Smooth muscle cell (in vitro differentiated cells): ENCODE results near the gene OSBPL9. TPM values are rescaled to one million over a fixed set of nuclear protein-coding genes. Genes with fewer than 3 reads are reported as not detected.

ENCODE experiments used
- DNase-seq: peaks from one replicate; lab custom pipeline; 2025; ENCODE audit not compliant: unreplicated experiment; lab: John Stamatoyannopoulos, UW
- H2AFZ ChIP-seq: fragments of 200-600 bp; sonication (generic); 2 replicates; pipeline ENCODE4 v1.6.0; 2016; ENCODE audit warnings: antibody characterized with exemption, low read depth, mild to moderate bottlenecking
- H3F3A ChIP-seq: fragments of 200-600 bp; sonication (generic); 2 replicates; pipeline ENCODE4 v1.6.0; 2017; ENCODE audit warnings: antibody characterized with exemption, low read depth
- H3K27ac ChIP-seq: fragments of 200-600 bp; sonication (generic); 2 replicates; pipeline ENCODE4 v1.5.1; 2016; ENCODE audit warnings: low read depth, mild to moderate bottlenecking
- H3K27me3 ChIP-seq: fragments of 200-600 bp; sonication (generic); 2 replicates; pipeline ENCODE4 v1.6.1; 2016; ENCODE audit warnings: low read depth, mild to moderate bottlenecking
- H3K36me3 ChIP-seq: fragments of 200-600 bp; sonication (generic); 2 replicates; pipeline ENCODE4 v1.5.1; 2016; ENCODE audit warnings: low read depth
- H3K4me1 ChIP-seq: fragments of 200-600 bp; sonication (generic); 2 replicates; pipeline ENCODE4 v1.5.1; 2016; ENCODE audit warnings: low read depth
- H3K4me2 ChIP-seq: fragments of 200-600 bp; sonication (generic); 2 replicates; pipeline ENCODE4 v1.6.0; 2016; ENCODE audit warnings: mild to moderate bottlenecking
- H3K4me3 ChIP-seq: fragments of 200-600 bp; sonication (generic); 2 replicates; pipeline ENCODE4 v1.5.1; 2016; ENCODE audit warnings: mild to moderate bottlenecking
- H3K79me2 ChIP-seq: fragments of 200-600 bp; sonication (generic); 2 replicates; pipeline ENCODE4 v1.6.0; 2016; ENCODE audit warnings: low read depth, mild to moderate bottlenecking
- H3K9ac ChIP-seq: fragments of 200-600 bp; sonication (generic); 2 replicates; pipeline ENCODE4 v1.6.0; 2016; ENCODE audit warnings: low read depth
- H3K9me3 ChIP-seq: fragments of 200-600 bp; sonication (generic); replicated peaks from 2 replicates; pipeline ENCODE4 v1.5.1; 2016; ENCODE audit warnings: low read depth
- H4K20me1 ChIP-seq: fragments of 200-600 bp; sonication (generic); 2 replicates; pipeline ENCODE4 v1.6.0; 2016; ENCODE audit warnings: low read depth
- CTCF ChIP-seq: fragments of 200-600 bp; sonication (generic); IDR thresholded peaks from 2 replicates; pipeline ENCODE4 v1.5.1; 2017; ENCODE audit warnings: borderline replicate concordance, mild to moderate bottlenecking, antibody characterized with exemption; ENCODE audit not compliant: insufficient read depth, poor library complexity, severe bottlenecking
- WGBS: methylation state at CpG from one replicate; pipeline ENCODE4 v1.1.7; 2016; ENCODE audit warnings: low lambda C conversion rate; 5-methylcytosine and 5-hydroxymethylcytosine counted together
- polyA plus RNA-seq: library from polyadenylated mRNA; unstranded; fragments of >200 nt; fragmentation: Nextera tagmentation; extraction: Ambion mirVana; gene quantifications from 2 replicates; pipeline ENCODE4 v1.2.1, GENCODE V29; 2016
- total RNA-seq: library from RNA; depleted of rRNA; stranded (reverse); fragments of >200 nt; gene quantifications from 2 replicates; pipeline ENCODE4 v1.2.3, GENCODE V29; 2014

The OSBPL9 gene
- total and polyA plus RNA-seq, 2 experiments from 2014 or later, result 66.7 to 112 TPM

- Histone ChIP-seq H3K27ac (peak overlapping the region; percentile 58), H3F3A (peaks cover 16% of the 10 kb centered on the region), H3K27me3 (no peaks in the 10 kb centered on the region), H3K9me3 (no peaks in the 10 kb centered on the region), H3K79me2 (no peaks in the 10 kb centered on the region), H3K36me3 (peaks cover 13% of the 10 kb centered on the region), H4K20me1 (peaks cover 11% of the 10 kb centered on the region), H2AFZ (no peak overlapping the region), H3K4me1 (no peaks in the 10 kb centered on the region), H3K4me3 (no peak overlapping the region), H3K9ac (no peak overlapping the region), H3K4me2 (no peak overlapping the region)
- no peak for DNase-seq
- no peak for TF ChIP-seq CTCF
- WGBS, result 98% methylated on average over 2 of the region's 2 CpGs
Measured at GRCh38 chr1:51794260-51794659, 177.4 kb downstream of the OSBPL9 start.

- Histone ChIP-seq H4K20me1 (peaks cover 11% of the 10 kb centered on the region), H3K4me3 (no peak overlapping the region), H3K4me2 (no peak overlapping the region), H2AFZ (no peak overlapping the region), H3K27ac (no peak overlapping the region), H3K9me3 (no peaks in the 10 kb centered on the region), H3K27me3 (no peaks in the 10 kb centered on the region), H3K79me2 (no peaks in the 10 kb centered on the region), H3K36me3 (peaks cover 11% of the 10 kb centered on the region), H3K4me1 (no peaks in the 10 kb centered on the region), H3K9ac (no peak overlapping the region), H3F3A (peaks cover 13% of the 10 kb centered on the region)
- DNase-seq, result no peak
- TF ChIP-seq CTCF, result no peak
Measured at GRCh38 chr1:51794868-51795267, 178.0 kb downstream of the OSBPL9 start.

- no peaks in the 10 kb centered on the region for H3K4me1 ChIP-seq
- no peaks in the 10 kb centered on the region for H3K79me2 ChIP-seq
- H3K9me3 ChIP-seq, result no peaks in the 10 kb centered on the region
- no peak overlapping the region for H3K27ac ChIP-seq
- DNase-seq, result no peak
- WGBS, result 89% methylated on average over 2 of the region's 2 CpGs
- no peak for TF ChIP-seq CTCF
- H4K20me1 ChIP-seq, result no peaks in the 10 kb centered on the region
- H3F3A ChIP-seq, result peaks cover 3% of the 10 kb centered on the region
- peaks cover 6% of the 10 kb centered on the region for H3K36me3 ChIP-seq
- H3K27me3 ChIP-seq, result no peaks in the 10 kb centered on the region
- no peak overlapping the region for H2AFZ ChIP-seq
- H3K4me2 ChIP-seq, result no peak overlapping the region
- H3K9ac ChIP-seq, result no peak overlapping the region
- no peak overlapping the region for H3K4me3 ChIP-seq
Measured at GRCh38 chr1:51799372-51799771, 182.5 kb downstream of the OSBPL9 start.

- no peak overlapping the region for H3K4me3 ChIP-seq
- no peaks in the 10 kb centered on the region for H3K79me2 ChIP-seq
- no peaks in the 10 kb centered on the region for H3K4me1 ChIP-seq
- no peaks in the 10 kb centered on the region for H3K27me3 ChIP-seq
- peaks cover 24% of the 10 kb centered on the region for H3K36me3 ChIP-seq
- H2AFZ ChIP-seq, result no peak overlapping the region
- H3K27ac ChIP-seq, result no peak overlapping the region
- no peak for DNase-seq
- H3K4me2 ChIP-seq, result no peak overlapping the region
- H3K9ac ChIP-seq, result no peak overlapping the region
- TF ChIP-seq CTCF, result no peak
- no peaks in the 10 kb centered on the region for H3K9me3 ChIP-seq
- no peaks in the 10 kb centered on the region for H4K20me1 ChIP-seq
- 93% methylated on average over 1 of the region's 1 CpG for WGBS
- no peaks in the 10 kb centered on the region for H3F3A ChIP-seq
Measured at GRCh38 chr1:51814513-51814912, 197.6 kb downstream of the OSBPL9 start.
